Left lung (tissue), 10 donors: Measurements from ENCODE around the gene LRPPRC. TPM values are rescaled to one million over a fixed set of nuclear protein-coding genes. Genes with fewer than 3 reads are reported as not detected.
"Not testable (repeated sequence)": the region's sequence is repeated elsewhere in the genome, so short reads cannot be mapped to it uniquely, and the experiment has no call there.

ENCODE experiments used
- ATAC-seq: fragments of 200-7000 bp; cut with Tn5 transposase; one replicate; pipeline ENCODE4 v1.9.1; 2020; ENCODE audit warnings: moderate library complexity
- DNase-seq, 4 donors: peaks; one replicate each; pipeline ENCODE4 v3.0.0-alpha.2; 2013 to 2020
- H3K27ac ChIP-seq, 2 donors: fragments of 200-600 bp; sonication (generic) in 1 of 2; one replicate each; pipeline versions ENCODE4 v1.5.0 to v1.8.0; 2020 to 2021
- H3K27me3 ChIP-seq, 2 donors: fragments of 200-600 bp; sonication (generic) in 1 of 2; one replicate each; pipeline versions ENCODE4 v1.5.0 to v1.8.0; 2020 to 2021
- H3K36me3 ChIP-seq, 2 donors: fragments of 200-600 bp; sonication (generic) in 1 of 2; one replicate each; pipeline versions ENCODE4 v1.5.0 to v1.8.0; 2020 to 2021
- H3K4me1 ChIP-seq, 2 donors: fragments of 200-600 bp; one replicate each; pipeline ENCODE4 v1.8.0; 2021
- H3K4me3 ChIP-seq, 2 donors: fragments of 200-600 bp; sonication (generic) in 1 of 2; one replicate each; pipeline versions ENCODE4 v1.5.0 to v1.8.0; 2020 to 2021; ENCODE audit warnings: mild to moderate bottlenecking in 1 of 2
- H3K9me3 ChIP-seq, 2 donors: fragments of 200-600 bp; sonication (generic) in 1 of 2; one replicate each; pipeline versions ENCODE4 v1.5.0 to v1.8.0; 2020 to 2021
- intact Hi-C, 2 donors: fragments of 100-400 bp; cut with DNase I; formaldehyde crosslinking; loops; one replicate each; pipeline versions ENCODE4 v1.11.2 to v1.14.2; 2022
- polyA plus RNA-seq, 6 donors: library from polyadenylated mRNA; unstranded; fragments of 120-200 nt; gene quantifications; one replicate each; pipeline ENCODE4 v1.2.1, GENCODE V29; 2013; ENCODE audit not compliant: insufficient read length in 6 of 6
- total RNA-seq, 2 donors: library from RNA; stranded (reverse); fragmentation: NEBNext Ultra II Directional; extraction: Animal tissue kit (Norgen Biotek cat#: 25700); gene quantifications; one replicate each; pipeline ENCODE4 v1.2.1, GENCODE V29; 2021
- TF ChIP-seq, protein P1 (sequence below), 2 donors: fragments of 200-600 bp; sonication (generic) in 1 of 2; IDR thresholded peaks; one replicate each; pipeline versions ENCODE4 v1.5.0 to v1.8.0; 2021; ENCODE audit warnings: antibody characterized with exemption in 2 of 2
- donor health status: DM: no; HTN: yes; CAD: no.
- donor health status: DM: no; HTN: no; CAD: no.

Gene LRPPRC
- total and polyA plus RNA-seq, 8 donors: 63.1 to 112 (median 98.5) TPM

DNA sequence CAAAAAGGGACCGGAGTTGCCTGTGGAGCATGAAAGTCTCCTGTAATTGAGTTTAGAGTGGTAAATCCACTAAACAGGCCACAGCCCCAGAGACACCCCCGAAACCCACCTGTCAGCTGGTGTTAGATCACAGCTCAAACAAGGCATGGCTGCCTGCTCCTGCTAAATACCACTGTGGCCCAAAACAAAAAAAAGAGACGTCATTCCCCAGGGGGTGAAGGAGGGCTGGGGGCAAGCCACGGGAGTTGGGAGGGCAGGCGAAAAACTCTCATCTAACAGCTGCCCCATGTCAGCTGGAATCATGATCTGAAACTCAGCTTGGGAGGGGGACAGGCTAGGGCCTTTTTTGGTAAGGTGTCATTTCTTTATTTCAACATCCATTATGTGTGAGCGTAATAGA lies 42.5 kb upstream of the LRPPRC start:
- no peaks in the 10 kb centered on the region for H3K36me3 ChIP-seq
- intact Hi-C loops: no loop called here
- ATAC-seq: no peak
- H3K27ac ChIP-seq: no peak overlapping the region
- no peak overlapping the region for H3K4me3 ChIP-seq
- H3K4me1 ChIP-seq: no peaks in the 10 kb centered on the region
- TF ChIP-seq, protein P1, sequence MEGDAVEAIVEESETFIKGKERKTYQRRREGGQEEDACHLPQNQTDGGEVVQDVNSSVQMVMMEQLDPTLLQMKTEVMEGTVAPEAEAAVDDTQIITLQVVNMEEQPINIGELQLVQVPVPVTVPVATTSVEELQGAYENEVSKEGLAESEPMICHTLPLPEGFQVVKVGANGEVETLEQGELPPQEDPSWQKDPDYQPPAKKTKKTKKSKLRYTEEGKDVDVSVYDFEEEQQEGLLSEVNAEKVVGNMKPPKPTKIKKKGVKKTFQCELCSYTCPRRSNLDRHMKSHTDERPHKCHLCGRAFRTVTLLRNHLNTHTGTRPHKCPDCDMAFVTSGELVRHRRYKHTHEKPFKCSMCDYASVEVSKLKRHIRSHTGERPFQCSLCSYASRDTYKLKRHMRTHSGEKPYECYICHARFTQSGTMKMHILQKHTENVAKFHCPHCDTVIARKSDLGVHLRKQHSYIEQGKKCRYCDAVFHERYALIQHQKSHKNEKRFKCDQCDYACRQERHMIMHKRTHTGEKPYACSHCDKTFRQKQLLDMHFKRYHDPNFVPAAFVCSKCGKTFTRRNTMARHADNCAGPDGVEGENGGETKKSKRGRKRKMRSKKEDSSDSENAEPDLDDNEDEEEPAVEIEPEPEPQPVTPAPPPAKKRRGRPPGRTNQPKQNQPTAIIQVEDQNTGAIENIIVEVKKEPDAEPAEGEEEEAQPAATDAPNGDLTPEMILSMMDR (IDR thresholded peaks at IDR 0.05): no peak
- no peak for DNase-seq
- H3K9me3 ChIP-seq: no peaks in the 10 kb centered on the region
- H3K27me3 ChIP-seq: no peaks in the 10 kb centered on the region

DNA sequence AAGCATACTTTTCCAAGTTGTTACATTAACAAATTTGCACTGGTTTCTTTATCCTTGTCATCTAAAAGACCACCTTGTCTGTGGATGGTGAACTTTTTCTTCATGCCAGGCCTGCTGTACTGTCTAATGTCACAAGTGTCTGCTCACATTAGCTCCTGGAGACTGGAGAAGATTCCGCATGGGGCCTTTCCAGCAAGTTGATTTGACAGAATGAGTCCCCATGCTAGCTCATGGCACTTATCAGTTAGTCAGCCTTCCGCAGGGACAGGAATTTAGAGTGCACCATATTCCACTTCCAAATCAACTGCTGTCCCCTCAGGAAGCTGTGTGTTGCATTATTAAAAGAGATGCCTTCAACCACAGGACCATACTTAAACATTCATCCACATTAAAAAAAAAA lies 41.4 kb upstream of the LRPPRC start:
- ATAC-seq: no peak
- TF ChIP-seq, protein P1 (IDR thresholded peaks at IDR 0.05): no peak

DNA sequence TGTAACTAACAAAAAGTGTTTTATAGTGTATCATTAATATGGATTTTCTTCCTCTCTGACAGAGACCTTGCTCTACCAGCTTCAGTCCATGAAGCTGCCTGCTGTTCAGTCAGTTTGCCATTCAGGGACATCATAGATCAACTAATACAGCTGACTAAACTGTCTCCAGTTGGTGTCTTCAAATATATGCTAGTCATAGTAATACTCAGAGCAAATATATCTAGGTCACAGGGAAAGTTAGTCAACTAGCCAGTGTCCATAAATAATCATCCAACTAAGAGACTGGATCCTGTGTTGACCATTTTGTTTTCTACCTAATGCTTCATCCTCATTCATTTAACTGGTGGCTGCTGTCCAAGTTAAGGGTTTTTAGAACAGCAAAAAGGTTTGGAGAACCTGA lies 38.2 kb upstream of the LRPPRC start:
- intact Hi-C loops: no loop called here
- ATAC-seq (no peak), DNase-seq (no peak)
- Histone ChIP-seq H3K9me3 (no peaks in the 10 kb centered on the region), H3K27ac (no peak overlapping the region), H3K36me3 (no peaks in the 10 kb centered on the region), H3K4me1 (no peaks in the 10 kb centered on the region), H3K27me3 (peaks cover 0 to 10% of the 10 kb centered on the region in 2 donors), H3K4me3 (no peak overlapping the region)
- TF ChIP-seq, protein P1 (IDR thresholded peaks at IDR 0.05): no peak

More for the DNA sequence above, 41.4 kb upstream of the LRPPRC start:
- no peaks in the 10 kb centered on the region for H3K36me3 ChIP-seq
- H3K27ac ChIP-seq: no peak overlapping the region
- peaks cover 0 to 6% of the 10 kb centered on the region in 2 donors for H3K27me3 ChIP-seq
- intact Hi-C loops: no loop called here
- H3K4me1 ChIP-seq: no peaks in the 10 kb centered on the region
- no peak overlapping the region for H3K4me3 ChIP-seq
- H3K9me3 ChIP-seq: no peaks in the 10 kb centered on the region
- DNase-seq: no peak

DNA sequence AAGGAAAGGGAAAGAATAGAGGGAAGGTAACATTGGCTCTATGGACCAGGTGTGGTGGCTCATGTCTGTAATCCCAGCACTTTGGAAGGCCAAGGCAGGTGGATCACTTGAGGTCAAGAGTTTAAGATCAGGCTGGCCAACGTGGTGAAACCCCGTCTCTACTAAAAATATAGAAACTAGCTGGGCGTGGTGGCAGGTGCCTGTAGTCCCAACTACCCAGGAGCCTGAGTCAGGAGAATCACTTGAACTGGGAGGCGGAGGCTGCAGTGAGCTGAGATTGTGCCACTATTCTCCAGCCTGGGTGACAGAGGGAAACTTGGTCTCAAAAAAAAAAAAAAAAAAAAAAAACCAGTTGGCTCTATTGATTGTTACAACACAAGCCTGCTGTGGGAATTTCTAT lies 31.3 kb upstream of the LRPPRC start:
- DNase-seq, intact Hi-C loops, H3K9me3 ChIP-seq, H3K4me1 ChIP-seq, H3K27ac ChIP-seq, H3K27me3 ChIP-seq, ATAC-seq, H3K4me3 ChIP-seq, H3K36me3 ChIP-seq: not testable (repeated sequence)

DNA sequence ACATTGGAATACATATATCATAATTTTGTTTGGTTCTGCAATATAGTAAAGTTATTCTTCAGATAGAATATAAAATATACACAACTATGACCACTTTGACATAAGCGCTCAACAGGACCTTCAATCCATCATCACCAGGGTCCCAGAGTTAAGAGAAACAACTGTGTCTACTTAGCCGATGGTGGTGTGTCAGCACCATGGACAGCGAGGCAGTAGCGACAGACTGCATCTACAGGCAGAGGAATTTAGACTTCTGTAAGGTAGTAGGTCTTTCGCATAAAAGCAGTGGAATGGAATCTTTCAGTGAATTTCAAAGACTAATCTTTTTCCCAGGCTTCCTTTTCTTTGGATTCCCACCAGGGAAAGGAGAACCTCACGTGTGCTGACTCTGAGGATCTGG lies 20.5 kb upstream of the LRPPRC start:
- DNase-seq: peak in 3 of 4 donors; percentile 38 to 69 (median 39)
- peak; percentile 66 for ATAC-seq
- Histone ChIP-seq H3K4me1 (no peaks in the 10 kb centered on the region), H3K27me3 (peaks cover 0 to 33% of the 10 kb centered on the region in 2 donors), H3K36me3 (no peaks in the 10 kb centered on the region), H3K27ac (no peak overlapping the region), H3K4me3 (no peak overlapping the region), H3K9me3 (no peaks in the 10 kb centered on the region)
- intact Hi-C loops: no loop called here
- TF ChIP-seq, protein P1 (IDR thresholded peaks at IDR 0.05): no peak

DNA sequence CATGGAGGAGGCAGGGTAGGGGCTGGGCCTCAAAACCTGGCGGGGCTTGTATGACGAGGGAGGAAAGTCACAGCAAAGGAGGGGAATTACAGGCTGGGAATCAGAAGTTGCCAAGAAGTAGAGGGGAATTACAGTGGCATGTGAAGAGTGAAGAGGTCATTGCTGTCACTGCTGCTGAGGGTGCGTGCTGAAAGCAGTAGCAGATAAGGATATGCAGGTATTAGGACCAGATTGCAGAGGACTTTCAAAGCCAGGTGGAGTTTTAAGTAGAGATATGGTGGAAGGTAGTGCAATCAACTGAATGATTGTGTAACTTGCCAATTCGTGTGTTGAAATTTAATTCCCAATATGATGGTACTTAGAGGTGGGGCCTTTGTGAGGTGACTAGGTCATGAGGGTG lies 19.4 kb upstream of the LRPPRC start:
- Histone ChIP-seq H3K4me1 (no peaks in the 10 kb centered on the region), H3K36me3 (no peaks in the 10 kb centered on the region), H3K4me3 (no peak overlapping the region), H3K27me3 (peaks cover 0 to 44% of the 10 kb centered on the region in 2 donors), H3K27ac (no peak overlapping the region), H3K9me3 (no peaks in the 10 kb centered on the region)
- DNase-seq (no peak), ATAC-seq (no peak)
- intact Hi-C loops: no loop called here
- TF ChIP-seq, protein P1 (IDR thresholded peaks at IDR 0.05): no peak

DNA sequence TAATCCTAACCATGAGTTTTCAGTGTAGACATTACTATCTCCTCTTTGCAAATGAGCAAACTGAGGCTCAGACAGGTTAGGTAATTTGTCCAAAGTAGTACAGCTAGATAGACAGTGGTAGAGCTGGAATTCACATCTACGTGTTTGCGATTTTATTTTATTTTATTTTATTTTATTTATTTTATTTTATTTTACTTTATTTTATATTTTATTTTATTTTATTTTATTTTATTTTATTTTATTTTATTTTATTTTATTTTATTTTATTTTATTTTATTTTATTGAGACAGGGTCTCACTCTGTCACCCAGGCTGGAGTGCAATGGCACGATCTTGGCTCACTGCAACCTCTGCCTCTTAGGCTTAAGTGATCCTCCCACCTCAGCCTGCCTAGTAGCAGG lies 17.4 kb upstream of the LRPPRC start:
- H3K4me3 ChIP-seq, intact Hi-C loops, H3K9me3 ChIP-seq, H3K4me1 ChIP-seq, H3K27ac ChIP-seq, ATAC-seq, H3K36me3 ChIP-seq, DNase-seq: not testable (repeated sequence)
- H3K27me3 ChIP-seq: peaks cover 0 to 48% of the 10 kb centered on the region in 2 donors
